Measurements from ENCODE around the gene PALS1.
"Not testable (repeated sequence)": the region's sequence is repeated elsewhere in the genome, so short reads cannot be mapped to it uniquely, and the experiment has no call there.

The PALS1 gene

GRCh38 chr14:67263499-67264149 is 22.4 kb downstream of the PALS1 start:
- peak; percentile 83 for DNase-seq

- peak; percentile 62 for DNase-seq
Measured at GRCh38 chr14:67265131-67265530, 23.9 kb downstream of the PALS1 start.

- DNase-seq, result no peak
Measured at GRCh38 chr14:67267576-67268328, 26.5 kb downstream of the PALS1 start.

GRCh38 chr14:67268426-67269150 is 27.4 kb downstream of the PALS1 start:
- peak; percentile 4 for DNase-seq

DNA sequence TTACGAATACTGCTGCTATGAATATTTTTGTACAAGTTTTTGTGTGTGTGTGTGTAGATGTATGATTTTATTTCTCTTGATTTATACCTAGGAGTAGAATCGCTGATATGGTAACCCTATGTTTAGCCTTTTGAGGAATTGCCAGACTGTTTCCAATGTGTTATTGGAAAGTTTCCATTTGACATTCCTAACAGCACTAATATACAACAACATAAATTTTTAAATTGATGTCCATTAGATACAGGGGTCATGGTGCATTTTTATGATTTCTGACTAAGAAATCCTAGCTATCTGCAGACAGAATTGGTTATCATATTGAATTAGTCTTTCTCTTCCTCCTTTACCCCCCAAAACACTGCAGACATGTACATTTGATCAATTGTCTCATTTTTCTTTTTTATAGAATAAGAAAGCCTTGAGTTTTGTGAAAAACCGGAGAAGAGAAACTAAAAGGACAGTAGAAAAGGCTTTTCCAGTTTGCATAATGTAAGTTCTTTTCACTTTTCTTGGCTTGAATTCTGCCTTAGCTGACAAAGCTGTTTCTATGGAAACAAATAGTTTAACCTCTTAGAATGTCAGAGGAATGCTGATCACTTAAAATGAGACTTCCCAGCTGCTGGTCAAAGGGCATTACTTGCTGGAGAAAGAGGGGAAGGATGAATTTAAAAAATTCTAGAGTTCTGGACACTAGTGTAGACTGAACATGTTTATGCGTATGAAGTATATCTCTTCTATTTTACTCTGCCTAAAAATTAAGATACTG is 28.2 kb downstream of the PALS1 start:
- peak; percentile 71 for DNase-seq

GRCh38 chr14:67270145-67270753 is 29.0 kb downstream of the PALS1 start:
- DNase-seq, result no peak

GRCh38 chr14:67270933-67271332 is 29.7 kb downstream of the PALS1 start:
- DNase-seq, result no peak

DNA sequence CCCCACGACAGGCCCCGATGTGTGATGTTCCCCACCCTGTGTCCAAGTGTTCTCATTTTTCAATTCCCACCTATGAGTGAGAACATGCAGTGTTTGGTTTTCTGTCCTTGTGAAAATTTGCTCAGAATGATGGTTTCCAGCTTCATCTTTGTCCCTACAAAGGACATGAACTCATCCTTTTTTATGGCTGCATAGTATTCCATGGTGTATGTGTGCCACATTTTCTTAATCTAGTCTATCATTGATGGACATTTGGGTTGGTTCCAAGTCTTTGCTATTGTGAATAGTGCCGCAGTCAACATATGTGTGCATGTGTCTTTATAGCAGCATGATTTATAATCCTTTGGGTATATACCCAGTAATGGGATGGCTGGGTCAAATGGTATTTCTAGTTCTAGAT is 32.0 kb downstream of the PALS1 start:
- DNase-seq, result not testable (repeated sequence)

GRCh38 chr14:67276131-67276530 is 34.9 kb downstream of the PALS1 start:
- no peak for DNase-seq

DNA sequence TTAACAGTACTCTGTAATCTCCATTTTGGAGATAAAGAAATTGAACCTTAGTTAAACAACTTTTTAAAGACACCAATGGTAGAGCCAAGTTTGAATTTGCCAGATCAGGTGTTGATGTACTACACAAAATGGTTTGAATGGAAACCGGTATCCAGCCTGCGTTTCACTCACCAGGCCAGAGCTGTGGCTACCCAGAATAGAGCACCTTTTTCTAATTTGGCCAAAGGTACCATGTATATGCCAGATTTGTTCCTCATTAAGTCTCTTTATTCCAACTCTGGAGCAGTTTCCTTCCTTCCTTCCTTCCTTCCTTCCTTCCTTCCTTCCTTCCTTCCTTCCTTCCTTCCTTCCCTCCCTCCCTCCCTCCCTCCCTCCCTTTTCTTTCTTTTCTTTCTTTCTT is 39.3 kb downstream of the PALS1 start:
- no peak for DNase-seq

- peak; percentile 31 for DNase-seq
Measured at GRCh38 chr14:67285876-67286452, 44.7 kb downstream of the PALS1 start.

All from fibroblast of skin of right biceps (primary cell).